SKM-1 treated with dmso at 0.1 percent for 144 hours (cell line): Measurements from ENCODE around the gene LKAAEAR1.

Experiments
- DNase-seq: peaks from one replicate; lab custom pipeline; 2025; ENCODE audit not compliant: unreplicated experiment; lab: John Stamatoyannopoulos, UW

LKAAEAR1 gene

DNA sequence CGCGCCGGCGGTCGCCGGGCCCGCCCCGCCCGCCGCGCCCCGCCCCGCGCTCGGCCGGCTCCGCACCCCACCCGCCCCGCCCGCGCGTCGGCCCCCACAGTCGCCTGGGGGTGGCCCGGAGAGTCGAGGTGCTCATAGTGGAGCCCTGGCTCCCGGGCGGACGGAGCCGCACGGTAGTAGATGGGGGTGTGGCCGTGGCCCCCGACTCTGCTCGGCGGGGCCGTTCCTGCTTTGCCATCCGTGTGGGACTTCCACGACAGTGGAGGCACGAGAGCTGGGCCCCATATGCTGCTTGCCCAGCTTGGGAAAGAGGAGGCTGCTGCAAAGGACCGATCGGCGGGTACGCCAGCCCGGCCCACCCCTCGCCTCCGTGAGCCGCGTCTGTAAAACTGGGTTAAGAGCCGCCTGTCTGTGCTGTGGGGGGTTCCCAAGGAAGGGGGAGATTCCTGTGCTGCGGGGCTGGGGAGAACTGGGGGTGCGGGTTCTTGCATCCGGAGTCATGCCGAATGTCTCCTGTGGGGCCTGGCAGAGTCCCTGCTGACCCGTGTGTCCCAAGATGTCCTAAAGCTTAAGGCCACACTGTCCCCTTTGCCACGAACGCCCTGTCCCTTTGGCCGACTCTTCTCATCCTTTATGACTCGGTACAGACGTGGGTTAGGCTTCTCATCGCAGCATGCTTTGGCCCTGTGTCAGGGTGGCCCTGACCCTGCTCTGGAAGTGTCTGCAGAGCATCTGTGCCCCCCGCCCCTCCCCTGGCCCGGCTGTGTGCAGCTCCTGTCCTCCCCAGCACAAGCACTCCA lies 4.0 kb downstream of the LKAAEAR1 start, which contains the start of gene OPRL1:
Gene OPRL1 (plus strand): TSS at position 70 of the 800 bp plus-strand sequence. CDS start 12,639 bp downstream, outside the sequence.
- DNase-seq: no peak

DNA sequence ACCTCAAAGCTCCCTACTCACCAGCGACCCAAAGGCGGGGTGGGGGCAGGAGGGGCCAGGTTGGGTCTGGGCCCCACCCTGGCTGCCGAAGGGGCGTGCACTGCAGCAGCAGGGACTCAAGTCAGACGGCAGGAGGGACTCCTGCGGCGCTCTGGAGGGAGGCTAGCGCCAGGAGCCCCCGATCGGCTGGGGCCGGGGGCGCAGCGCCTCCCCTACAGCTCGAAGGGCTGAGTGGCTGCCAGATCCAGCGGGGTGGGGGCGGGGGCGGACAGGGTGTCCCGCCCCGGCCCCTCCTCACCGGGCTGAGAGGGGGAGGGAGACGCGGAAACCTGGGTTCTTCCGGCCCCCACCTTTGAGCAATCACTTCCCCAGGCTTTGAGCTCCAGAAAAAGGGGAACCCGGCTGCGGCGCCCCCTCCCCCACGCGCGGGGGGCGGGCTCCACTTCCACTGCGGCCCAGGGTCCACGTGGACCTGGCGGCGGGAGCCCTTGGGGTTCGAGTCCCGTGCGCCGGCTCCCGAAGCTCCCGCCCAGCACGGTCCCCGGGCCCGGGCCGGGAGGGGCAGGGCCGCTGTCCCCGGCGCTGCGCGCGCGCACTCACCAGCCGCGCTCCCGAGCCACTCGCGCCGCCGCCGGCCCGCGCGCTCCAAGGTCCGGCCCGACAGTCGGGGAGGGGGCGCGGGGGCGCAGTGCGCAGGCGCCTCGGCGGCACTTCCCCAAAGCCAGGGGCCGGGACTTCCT lies 4.8 kb downstream of the LKAAEAR1 start, which contains the start of gene RGS19:
Gene RGS19 (minus strand): TSS at position 246 of the 740 bp plus-strand sequence. CDS start 2,632 bp downstream, outside the sequence.
- DNase-seq: peak; percentile 92

DNA sequence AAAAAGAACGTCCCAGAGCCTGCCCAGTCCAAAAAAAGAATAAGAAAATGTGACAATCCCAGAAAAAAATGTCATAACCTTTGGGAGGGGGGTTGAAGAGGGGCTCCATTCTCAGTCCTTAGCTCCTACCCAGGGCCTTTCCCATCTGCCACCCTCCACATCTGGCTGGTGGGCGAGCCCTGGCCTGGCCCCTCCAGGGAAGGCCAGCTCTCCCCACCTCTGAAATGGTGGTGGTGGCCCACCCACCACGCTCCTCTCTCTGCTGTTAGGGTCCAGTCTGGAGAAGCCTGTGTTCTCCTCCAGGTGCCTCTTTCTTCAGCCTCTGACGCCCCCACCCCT lies 5.3 kb downstream of the LKAAEAR1 start:
- DNase-seq: no peak

DNA sequence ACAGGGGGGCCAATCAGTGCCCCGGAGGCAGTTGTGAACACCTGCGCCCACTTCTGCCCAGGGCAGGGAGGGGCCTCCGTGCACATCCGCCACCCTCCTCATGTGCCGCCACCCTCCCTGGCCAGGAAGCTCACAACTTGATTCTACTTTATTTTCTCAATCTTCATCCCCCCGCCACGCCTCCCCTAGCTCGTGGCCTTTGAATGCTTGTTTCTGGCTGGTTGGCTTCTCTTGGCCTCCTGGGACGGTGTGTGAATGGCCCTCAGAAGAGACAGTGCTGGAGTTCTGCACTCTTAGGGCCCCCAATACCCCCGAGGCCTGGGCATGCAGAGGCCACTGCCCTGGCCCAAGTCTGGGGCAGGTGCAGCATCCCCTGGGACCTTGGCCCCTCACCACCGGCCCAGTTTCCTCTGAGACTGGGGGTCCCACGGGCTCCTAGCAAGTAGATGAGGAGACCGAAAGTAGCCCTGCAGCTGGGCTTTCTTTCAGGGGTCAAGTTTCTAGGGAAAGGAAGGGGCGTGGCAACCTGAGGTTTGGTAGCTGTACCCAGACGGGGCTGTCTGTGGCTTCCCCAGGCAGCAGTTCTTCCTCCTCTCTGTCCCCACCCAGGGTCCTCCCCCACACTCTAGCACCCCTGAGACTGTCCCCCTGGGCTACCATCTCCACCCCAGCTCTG lies 6.2 kb downstream of the LKAAEAR1 start:
- DNase-seq: peak; percentile 79

DNA sequence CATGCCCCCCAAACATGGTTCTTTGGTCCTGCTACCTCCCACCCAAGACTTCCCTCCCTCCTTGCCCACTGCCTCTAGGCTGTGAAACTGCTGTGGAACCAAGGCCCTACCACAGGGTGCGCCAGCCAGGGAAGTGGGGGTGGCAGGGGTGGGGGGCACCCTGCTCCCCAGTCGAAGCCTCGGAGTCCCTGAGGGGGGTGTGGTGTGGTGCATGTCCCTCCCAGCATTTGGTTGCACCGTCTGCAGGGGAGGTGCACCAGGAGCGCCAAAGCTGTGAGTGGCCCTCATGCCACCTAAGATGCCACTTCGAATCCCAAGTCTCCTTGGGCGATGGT lies 6.7 kb downstream of the LKAAEAR1 start:
- DNase-seq: no peak

DNA sequence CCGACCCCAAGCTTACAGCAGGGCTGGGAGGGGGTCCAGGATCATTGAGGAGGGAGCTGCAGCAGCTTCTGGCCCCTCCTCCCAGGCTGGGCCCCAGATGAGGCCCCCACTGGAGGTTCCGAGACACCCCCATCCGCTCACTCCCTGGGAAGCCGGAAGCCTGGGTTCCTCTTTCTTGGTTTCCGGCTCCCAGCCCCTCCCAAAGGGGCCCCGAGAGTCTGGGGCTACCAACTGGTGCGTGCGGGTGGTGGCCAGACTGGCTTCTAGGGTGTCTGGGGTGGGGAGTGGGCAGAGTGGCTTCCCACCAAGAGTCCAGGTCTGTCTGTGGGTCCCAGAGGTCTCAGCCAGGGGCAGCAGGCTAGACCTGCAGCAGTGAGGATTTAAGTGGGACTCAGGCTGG lies 7.1 kb downstream of the LKAAEAR1 start:
- peak; percentile 74 for DNase-seq

DNA sequence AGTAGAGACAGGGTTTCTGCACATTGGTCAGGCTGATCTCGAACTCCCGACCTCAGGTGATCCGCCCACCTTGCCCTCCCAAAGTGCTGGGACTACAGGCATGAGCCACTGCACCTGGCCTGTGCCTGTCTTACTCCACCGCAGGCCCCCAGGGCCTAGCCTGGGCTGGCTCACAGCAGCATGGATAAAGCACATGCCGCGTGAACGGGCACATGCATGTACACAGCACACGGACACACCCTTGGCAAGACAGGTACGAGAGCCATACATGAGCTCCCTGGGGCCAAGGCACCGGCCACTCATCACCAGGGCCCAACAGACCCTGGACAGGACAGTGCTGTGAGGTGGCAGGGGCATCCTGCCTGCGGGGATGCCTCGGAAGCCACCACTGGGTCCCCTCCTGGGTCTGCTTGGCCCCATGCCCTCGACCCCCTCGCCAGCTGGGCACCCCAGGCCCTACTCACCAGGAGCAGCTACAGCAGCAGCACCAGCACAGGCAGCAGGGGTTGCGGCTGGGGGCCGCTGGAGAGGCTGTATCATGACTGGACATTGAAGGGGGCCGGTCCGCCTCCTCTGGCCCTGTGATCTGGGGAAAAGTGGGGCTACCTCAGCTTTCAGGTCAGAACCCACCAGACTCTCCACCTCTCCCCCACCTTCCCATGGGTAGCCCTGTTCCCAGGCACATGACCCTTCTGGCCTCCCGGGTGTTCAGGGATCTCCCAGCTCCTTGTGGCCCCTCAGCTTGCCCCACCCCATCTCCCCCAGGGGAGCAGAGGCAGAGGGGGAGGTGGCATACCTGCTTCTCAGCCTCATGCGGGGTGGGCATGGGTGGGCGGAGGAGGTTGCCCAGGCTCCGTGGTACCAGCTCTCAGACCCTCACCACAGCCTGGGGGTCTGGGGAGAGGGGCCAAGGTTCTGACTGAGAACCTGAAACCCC lies 7.9 kb downstream of the LKAAEAR1 start:
- DNase-seq: no peak

DNA sequence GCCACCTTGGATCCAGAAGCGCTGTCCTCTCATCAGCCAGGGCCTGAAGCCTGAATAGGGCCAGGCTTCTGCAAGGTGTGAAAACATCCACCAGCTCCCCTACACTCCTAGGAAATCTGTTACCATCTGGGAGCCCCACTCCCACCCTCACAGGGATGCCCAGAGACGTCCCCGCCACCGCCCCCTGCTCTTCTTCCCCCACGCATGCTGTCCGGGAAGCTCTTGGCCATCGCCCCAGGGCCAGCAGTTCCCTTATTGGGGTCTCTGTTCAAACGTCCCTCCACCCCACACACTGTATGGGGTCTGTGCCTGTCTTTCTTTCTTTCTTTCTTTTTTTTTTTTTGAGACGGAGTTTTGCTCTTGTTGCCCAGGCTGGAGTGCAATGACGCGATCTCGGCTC lies 8.6 kb downstream of the LKAAEAR1 start:
- DNase-seq: no peak

DNA sequence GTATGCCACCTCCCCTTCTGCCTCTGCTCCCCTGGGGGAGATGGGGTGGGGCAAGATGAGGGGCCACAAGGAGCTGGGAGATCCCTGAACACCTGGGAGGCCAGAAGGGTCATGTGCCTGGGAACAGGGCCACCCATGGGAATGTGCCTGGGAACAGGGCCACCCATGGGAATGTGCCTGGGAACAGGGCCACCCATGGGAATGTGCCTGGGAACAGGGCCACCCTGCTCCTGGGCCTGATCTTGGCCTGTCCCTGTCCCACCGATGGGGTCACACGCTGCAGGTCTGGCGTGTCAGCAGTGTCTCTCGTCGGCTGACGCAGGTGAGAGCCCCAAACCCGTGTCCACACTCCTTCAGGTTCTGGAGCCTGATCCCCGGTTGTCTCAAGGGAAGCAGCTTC lies 9.2 kb downstream of the LKAAEAR1 start:
- DNase-seq: no peak

DNA sequence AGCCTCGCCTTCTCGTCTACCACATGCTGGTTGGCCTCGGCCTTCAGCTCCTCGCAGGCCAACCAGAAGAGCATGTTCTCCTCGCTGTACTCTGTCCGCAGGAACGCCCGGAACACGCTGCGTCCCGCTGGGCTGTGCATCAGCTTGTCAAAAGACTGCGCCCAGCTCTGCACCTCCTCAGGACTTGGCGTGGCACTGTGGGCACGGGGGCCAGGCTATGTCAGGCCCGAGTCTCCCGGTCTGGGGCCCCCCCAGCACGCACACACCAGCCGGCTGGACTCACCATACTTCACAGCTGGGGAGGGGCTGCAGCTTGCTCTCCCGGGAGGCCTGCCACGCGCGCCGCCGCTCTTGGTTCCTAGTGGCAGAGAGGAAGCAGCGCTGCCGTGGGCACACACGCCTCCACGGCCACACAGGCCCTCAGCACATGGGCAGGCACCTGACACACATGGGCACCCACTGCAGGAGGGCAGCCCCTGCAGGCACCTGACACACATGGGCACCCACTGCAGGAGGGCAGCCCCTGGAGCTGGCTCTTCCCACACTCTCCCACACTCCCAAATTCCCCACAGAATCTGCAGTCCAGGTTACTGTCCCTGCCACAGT lies 9.9 kb downstream of the LKAAEAR1 start:
- DNase-seq: no peak

DNA sequence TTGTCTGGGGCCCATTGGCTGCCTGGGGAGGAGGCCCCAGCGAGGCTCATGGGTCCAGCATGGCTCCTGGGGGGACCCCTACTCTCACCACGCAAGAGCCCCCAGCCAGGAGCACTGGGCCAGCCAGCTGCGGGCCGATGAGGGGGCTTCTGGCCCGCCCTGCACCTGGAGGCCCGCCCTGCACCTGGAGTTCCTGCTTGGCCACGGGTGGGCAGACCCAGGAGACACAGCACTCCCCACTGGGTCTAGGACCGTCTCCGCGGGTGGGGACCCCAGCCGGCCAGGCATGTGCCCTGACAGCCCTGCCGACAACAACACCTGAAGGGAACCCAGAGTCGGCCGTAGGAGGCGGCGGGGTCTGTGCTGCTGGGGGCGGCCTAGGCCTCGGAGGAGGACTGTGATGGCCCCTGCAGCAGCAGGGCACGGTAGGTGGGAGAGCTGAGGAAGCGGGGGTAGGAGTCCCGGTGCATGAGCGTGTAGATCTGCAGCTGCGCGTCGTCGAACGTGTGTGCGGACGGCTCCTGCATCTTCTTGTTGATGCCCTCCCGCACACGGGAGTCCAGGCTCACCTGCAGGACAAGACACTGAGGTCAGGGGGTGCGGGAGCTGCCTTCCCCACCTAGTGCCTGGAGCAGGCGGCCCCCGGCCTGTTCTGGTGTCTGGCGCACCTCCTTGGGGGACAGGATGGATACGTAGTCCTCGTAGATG lies 10.6 kb downstream of the LKAAEAR1 start:
- no peak for DNase-seq

DNA sequence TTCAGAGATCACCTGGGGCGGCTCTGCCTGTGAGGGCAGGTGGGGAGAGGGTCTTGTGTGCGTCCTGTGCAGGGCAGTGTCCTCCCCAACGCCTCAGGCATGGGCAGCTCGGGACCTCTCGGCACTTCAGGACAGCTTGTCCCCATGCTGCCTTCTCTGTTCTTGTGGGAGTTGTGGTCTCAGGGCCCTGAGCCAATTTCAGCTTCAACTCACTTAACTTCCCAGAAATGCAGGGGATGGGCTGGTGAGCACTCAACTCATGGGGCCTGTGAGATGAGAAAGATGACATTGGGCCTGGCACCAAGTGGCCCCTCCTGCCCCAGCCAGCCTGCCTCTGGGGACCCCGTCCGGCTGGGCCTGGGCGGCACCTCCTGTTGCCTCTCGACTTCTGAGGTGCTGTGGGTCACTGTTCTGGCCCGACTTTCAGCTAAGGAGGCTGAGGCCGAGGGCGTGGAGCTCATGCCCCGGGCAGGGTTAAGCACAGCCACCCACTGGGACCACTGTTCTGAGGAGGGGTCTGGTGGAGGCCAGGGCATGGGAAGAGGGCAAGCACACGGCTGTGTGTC lies 11.6 kb downstream of the LKAAEAR1 start:
- DNase-seq: no peak

DNA sequence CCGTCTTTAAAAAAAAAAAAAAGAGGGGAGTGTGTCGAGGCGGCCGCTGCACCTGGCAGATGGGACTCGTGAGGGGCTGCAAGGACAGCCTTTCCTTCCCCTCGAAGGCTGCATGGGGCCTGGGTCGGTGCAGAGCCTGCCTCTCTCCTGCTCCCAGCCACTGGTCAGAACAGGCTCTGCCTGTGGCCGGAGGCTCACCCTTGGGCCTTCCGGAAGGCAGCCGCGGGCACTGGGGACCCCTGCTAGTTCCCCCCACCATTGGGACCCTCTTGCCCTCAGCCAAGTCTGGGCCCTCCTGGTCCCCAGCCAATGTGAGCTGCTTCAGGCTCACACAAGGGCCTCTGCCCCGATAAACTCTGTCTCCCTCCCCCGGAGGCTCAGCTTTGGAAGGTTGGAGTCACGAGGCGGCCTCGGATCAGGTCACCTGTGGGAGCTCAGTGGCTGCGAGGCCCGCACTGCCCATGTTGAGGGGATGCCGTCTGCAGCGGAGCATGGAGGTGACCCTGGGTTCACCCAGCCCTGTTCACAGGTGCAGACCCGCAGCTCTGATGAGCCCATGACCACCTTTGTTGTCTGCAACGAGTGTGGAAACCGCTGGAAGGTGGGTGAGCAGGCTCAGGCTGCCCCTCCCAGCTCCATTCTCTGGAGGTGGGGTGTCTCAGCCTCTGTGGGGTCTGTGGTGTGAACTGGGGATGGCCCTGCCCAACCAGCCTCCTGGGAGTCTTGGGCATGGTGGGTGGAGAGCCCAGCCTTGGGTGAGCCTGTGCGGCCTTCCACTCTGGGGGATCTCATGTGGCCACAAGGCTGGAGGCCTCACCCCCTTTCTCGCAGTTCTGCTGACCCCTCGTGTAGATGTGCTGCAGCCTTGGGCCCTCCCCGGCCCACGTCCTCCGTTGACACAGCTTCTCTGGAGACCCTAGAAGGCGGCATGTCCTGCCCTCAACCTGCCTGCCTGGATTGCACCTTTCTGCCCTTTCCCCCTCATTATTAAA lies 12.6 kb downstream of the LKAAEAR1 start:
- no peak for DNase-seq

DNA sequence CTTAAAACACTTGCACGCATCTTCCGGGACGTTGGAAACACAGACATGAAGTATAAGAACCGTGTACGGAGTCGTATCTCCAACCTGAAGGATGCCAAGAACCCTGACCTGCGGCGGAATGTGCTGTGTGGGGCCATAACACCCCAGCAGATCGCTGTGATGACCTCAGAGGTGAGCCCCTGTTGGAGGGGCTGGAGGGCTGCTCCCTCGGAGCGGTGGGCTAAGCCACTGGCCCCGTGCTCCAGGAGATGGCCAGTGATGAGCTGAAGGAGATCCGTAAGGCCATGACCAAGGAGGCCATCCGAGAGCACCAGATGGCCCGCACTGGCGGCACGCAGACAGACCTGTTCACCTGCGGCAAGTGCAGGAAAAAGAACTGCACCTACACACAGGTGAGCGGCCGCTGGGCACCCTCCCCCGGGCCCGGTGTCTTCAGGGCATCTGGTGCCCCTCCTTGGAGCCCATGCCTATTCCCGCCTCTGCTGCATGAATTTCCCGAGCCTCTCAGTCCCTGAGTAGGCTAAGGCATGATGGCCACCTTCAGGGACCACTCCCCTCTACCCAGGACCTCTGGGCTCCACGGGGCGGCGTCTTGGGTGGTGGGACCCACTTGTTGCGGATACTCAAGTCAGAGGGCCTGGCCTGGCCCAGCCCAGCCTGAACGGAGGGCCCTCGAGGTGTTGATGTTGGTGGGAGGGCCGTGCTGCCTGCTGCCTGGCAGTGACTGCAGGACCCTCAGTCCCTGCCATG lies 13.8 kb downstream of the LKAAEAR1 start:
- DNase-seq: no peak

DNA sequence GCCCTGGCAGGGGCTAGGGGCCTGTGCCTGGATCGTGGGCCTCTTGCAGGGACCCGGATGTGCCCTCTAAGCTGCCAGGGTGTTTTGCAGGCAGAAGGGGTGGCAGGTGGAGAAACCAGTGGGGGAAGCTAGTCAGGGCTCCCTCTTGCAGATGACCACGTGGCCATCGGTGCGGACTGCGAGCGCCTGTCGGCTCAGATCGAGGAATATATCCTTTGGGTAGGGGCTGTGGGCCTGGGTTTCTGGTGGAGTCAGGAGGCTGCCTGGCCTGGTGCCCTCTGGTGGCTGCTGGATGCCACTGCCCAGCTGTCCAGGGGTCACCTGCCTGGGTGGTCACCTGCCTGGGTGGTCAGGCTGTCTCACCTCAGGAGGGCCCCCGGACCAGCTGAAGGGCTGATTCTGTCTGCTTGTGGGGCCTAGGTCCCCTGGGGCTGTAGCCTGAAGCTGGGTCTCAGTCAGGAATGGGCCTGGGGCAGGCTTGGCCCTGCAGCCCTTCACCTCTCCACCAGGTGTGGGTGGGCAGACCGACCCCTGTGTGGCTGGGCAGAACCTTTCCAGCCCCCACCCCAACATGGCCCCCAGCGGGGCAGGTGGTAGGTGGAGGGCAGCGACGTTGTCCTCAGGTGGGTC lies 14.5 kb downstream of the LKAAEAR1 start:
- DNase-seq: no peak

DNA sequence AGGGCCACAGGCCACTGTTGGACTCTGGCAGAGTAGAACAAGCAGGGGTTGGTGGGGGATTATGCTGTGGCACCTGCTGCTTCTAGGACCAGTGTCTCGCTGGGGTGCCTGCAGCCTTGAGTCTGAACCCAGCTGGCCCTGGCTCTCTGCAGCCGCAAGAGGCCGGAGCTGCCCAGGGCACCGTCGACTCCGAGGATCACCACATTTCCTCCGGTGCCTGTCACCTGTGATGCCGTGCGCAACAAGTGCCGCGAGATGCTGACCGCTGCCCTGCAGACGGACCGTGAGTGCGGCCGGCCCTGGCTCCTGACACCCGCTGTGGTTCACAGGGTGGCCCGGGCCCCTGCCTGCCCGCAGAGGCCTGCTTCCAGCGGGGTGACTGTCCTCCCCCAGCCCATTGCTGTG lies 15.0 kb downstream of the LKAAEAR1 start:
- no peak for DNase-seq
